Measurements from ENCODE around the gene METRN. TPM values are rescaled to one million over a fixed set of nuclear protein-coding genes. Genes with fewer than 3 reads are reported as not detected.

Gene METRN
- 41.1 TPM for total RNA-seq

GRCh38 chr16:714558-715476 lies at the start of gene METRN:
TSS of gene METRN (plus strand) at chr16:715118. CDS start at chr16:715290, 172 bp downstream.

GRCh38 chr16:667780-668518 lies 47.0 kb upstream of the METRN start, which contains the start of gene RHOT2:
TSS of gene RHOT2 (plus strand) at chr16:668132. CDS start at chr16:668200, 68 bp downstream.

GRCh38 chr16:674968-675883 lies 39.7 kb upstream of the METRN start, which contains the start of gene RHBDL1:
TSS of gene RHBDL1 (plus strand) at chr16:675671. CDS start at chr16:675791, 120 bp downstream.

GRCh38 chr16:679814-680624 lies 34.9 kb upstream of the METRN start, which contains the start of gene STUB1:
TSS of gene STUB1 (plus strand) at chr16:680410. CDS start at chr16:680526, 116 bp downstream.

GRCh38 chr16:684071-684794 lies 30.7 kb upstream of the METRN start, which contains the start of gene JMJD8:
TSS of gene JMJD8 (minus strand) at chr16:684334. CDS start at chr16:684319, 15 bp downstream.

GRCh38 chr16:705431-706188 lies 9.3 kb upstream of the METRN start, which contains the start of gene FBXL16:
TSS of gene FBXL16 (minus strand) at chr16:705801. CDS start at chr16:697405, 8,396 bp downstream.

GRCh38 chr16:720990-721764 lies 6.3 kb downstream of the METRN start, which contains the start of gene ANTKMT:
TSS of gene ANTKMT (plus strand) at chr16:721146. CDS start at chr16:721275, 129 bp downstream.

GRCh38 chr16:726438-727290 lies 11.7 kb downstream of the METRN start, which contains the start of the genes CCDC78 and HAGHL:
TSS of gene CCDC78 (minus strand) at chr16:726443. CDS start at chr16:726367, 76 bp downstream.
TSS of gene HAGHL (plus strand) at chr16:727106. CDS start at chr16:727510, 404 bp downstream.

GRCh38 chr16:740764-741505 lies 26.0 kb downstream of the METRN start, which contains the start of gene CIAO3:
TSS of gene CIAO3 (minus strand) at chr16:740997. CDS start at chr16:740985, 12 bp downstream.

GRCh38 chr16:760545-761343 lies 45.8 kb downstream of the METRN start, which contains the start of gene MSLN:
TSS of gene MSLN (plus strand) at chr16:760734. CDS start at chr16:762681, 1,947 bp downstream.

Other genes with a start within 250 kb of the METRN start
- gene CAPN15, start 187.4 kb upstream of the METRN start, total RNA-seq: 31.0 TPM
- gene PRR35, start 154.7 kb upstream of the METRN start, total RNA-seq: 2.0 TPM
- 0.66 TPM for gene NHLRC4, start 148.1 kb upstream of the METRN start, total RNA-seq
- gene PIGQ, start 145.2 kb upstream of the METRN start, total RNA-seq: 36.3 TPM
- 18.9 TPM for gene RAB40C, start 125.1 kb upstream of the METRN start, total RNA-seq
- gene WFIKKN1, start 84.1 kb upstream of the METRN start, total RNA-seq: 0.71 TPM
- 54.3 TPM for gene METTL26, start 78.8 kb upstream of the METRN start, total RNA-seq
- gene MCRIP2, start 73.3 kb upstream of the METRN start, total RNA-seq: 8.7 TPM
- gene WDR90, start 65.8 kb upstream of the METRN start, total RNA-seq: 33.2 TPM
- 56.3 TPM for gene RHOT2, start 47.0 kb upstream of the METRN start, total RNA-seq
- 4.3 TPM for gene RHBDL1, start 39.4 kb upstream of the METRN start, total RNA-seq
- gene STUB1, start 34.7 kb upstream of the METRN start, total RNA-seq: 55.4 TPM
- 43.3 TPM for gene JMJD8, start 30.8 kb upstream of the METRN start, total RNA-seq
- gene WDR24, start 24.7 kb upstream of the METRN start, total RNA-seq: 8.1 TPM
- gene FBXL16, start 9.3 kb upstream of the METRN start, total RNA-seq: 5.8 TPM
- gene ANTKMT, start 6.0 kb downstream of the METRN start, total RNA-seq: 25.7 TPM
- gene CCDC78, start 11.3 kb downstream of the METRN start, total RNA-seq: 1.0 TPM
- 4.0 TPM for gene HAGHL, start 12.0 kb downstream of the METRN start, total RNA-seq
- 42.7 TPM for gene CIAO3, start 25.9 kb downstream of the METRN start, total RNA-seq
- 19.4 TPM for gene MSLN, start 45.6 kb downstream of the METRN start, total RNA-seq
- 19.1 TPM for gene RPUSD1, start 73.3 kb downstream of the METRN start, total RNA-seq
- 49.8 TPM for gene CHTF18, start 73.5 kb downstream of the METRN start, total RNA-seq
- 3.8 TPM for gene GNG13, start 85.6 kb downstream of the METRN start, total RNA-seq